Limb (tissue), 2 donors: ENCODE data around the gene EIF4G3.

Experiments used
- DNase-seq, 2 donors: peaks; one replicate each; pipeline ENCODE4 v3.0.0-alpha.2; 2016; ENCODE audit errors: extremely low spot score in 2 of 2

EIF4G3 gene

GRCh38 chr1:20998826-20999225 is 177.9 kb downstream of the EIF4G3 start:
- DNase-seq, result no peak

DNA sequence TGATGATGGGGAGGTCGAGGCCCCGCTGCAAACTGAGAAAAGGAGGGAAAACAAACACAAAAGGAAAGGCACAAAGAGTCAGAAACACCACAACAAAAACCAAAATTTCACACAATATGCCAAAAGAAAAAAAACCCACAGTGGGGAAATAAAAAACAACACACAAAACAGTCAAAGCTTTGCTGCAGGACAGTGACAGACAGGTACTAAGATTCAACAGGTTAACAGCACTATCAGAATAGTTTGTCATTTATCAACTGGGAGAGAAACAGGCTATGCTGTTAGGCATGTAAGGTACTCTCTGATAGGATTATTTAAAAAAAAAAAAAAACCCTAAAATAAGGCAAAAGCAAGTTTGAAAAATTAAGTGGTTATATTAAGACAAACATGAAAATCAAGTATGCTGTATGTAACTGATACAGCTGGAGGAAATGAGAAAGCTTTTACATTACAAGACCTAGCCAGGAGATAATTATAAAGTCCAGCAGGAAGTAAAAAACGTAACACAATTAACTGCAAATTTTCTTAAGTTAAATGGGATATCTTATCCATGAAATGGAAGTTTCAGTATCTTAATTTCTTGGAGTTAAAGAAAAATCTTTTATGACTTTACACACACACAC is 179.0 kb downstream of the EIF4G3 start:
- no peak for DNase-seq

DNA sequence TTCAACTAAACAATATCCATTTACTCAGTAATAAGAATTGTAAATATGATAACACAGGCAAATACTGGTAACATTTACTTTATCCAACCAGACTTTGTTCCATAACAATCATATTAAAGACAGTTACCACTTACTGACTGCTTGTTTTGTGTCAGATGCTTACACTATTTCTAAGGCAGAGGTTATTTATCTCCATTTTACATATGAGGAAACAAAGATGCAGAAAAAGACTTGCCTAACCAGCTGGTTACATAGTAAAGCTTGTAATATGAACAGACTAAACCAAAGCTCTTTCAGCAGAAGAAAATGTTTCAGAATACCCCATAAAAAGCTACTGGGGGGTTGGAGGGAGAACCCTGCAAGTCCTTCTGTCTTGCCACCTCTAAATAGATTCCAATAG is 180.1 kb downstream of the EIF4G3 start:
- no peak for DNase-seq

DNA sequence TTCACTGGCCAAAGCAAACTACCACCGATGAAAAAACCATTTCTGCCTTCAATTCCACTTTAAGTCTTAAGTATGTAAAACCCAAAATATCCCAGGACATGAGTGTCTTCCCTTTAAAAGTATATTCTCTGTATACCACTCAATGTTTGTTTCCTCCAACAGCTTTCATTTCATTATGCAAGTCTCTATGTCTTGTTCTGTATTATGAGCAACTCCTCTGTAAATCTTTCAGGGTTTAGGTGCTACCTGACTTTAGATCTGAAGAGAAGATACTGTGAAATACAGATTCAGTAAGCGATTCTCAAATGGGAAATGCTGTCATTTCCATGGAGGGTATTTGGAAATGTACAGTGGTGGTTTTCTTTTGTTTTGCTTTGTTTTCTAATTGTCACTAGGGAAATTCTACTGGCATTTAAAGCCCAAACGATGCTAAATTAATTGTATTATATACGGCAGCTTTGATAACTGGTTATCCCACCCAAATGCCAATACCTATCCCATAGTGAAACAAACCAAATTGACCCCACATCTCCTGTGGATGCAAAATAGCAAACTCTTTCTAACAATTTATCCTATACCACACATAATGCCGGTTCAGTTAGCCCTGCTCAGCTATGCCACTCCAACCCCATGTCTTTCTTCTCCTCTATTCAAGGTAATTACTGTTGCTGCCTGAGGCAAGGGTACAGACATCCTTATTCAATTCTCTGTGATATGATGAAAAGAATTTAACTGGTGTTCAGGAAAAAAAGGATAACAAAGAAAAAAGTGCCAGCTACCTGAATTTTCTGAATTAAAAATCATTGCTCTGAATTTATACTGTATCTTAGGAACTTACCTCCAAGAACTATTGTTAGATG is 182.8 kb downstream of the EIF4G3 start:
- DNase-seq, result no peak

DNA sequence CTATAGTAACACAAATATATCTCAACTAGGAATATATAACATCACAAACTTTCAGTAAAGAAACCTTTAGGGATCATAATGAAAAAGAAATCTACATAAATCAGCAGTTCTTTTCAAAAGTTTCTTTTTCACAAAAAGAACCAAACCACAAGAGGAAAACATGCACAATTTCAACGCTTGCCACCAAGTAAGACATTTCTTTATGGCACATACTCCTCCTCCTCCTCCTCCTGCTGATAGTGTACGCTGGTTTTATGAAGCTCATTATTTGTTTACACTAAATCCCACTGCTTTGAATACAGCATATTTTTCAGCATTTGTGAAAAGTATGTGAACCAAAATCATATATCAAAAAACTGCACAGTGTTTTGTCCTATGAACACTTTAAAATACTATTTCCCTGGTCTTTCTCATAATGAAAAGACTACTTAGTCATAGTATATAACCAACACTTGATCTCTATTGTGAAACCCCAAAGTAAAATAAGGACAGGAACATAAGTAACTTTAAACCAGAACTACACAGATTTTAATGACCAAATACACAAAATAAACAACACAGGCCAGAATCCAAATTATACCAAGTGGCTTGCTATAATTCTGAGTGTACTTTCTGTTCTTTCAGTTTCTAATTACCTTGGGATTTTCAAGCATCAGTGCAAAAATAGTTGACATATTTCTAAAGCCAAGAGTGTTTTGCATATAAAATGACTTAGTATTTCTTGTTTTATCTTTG is 184.2 kb downstream of the EIF4G3 start:
- DNase-seq, result no peak

GRCh38 chr1:20988943-20989342 is 187.8 kb downstream of the EIF4G3 start:
- no peak for DNase-seq

GRCh38 chr1:20987831-20988825 is 188.6 kb downstream of the EIF4G3 start:
- DNase-seq, result no peak

- DNase-seq, result no peak
Observed at GRCh38 chr1:20983297-20983889, 193.3 kb downstream of the EIF4G3 start.

- no peak for DNase-seq
Observed at GRCh38 chr1:20982316-20982715, 194.4 kb downstream of the EIF4G3 start.

GRCh38 chr1:20981915-20982314 is 194.8 kb downstream of the EIF4G3 start:
- no peak for DNase-seq

DNA sequence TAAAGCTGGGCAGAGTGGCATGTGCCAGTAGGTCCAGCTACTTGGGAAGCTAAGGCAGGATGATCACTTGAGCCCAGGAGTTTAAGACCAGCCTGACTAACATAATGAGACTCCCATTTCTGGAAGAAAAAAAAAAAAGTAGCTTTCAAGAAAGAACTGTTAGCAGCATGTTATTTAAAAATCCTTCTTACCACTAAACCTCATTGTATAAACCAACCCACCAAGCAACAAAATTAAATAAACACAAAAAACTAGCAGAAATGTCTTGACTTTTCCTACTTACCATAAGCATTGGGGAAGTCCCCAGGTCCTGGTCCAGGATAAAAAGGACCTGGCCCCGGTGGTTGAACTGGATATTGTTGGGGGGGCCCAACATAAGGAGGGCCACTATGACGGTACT is 196.6 kb downstream of the EIF4G3 start:
- no peak for DNase-seq

- DNase-seq, result no peak
Observed at GRCh38 chr1:20978413-20978812, 198.3 kb downstream of the EIF4G3 start.

DNA sequence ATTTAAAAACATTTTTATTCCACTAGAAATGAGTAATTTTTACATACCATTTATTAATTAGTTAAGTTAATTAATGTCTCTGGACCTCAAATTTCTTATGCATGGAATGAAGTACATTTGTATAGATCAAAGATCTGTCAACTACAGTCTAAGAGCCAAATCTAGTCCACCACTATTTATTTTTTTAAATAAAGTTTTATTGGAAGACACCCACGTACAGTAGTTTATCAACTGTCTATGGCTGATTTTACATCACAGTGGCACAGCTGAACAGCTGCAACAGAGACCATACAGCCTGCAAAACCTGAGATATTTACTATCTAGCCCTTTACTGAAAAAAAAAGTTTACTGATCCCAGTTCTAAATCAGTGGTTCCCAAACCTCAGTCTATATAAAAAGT is 201.0 kb downstream of the EIF4G3 start:
- DNase-seq, result no peak

DNA sequence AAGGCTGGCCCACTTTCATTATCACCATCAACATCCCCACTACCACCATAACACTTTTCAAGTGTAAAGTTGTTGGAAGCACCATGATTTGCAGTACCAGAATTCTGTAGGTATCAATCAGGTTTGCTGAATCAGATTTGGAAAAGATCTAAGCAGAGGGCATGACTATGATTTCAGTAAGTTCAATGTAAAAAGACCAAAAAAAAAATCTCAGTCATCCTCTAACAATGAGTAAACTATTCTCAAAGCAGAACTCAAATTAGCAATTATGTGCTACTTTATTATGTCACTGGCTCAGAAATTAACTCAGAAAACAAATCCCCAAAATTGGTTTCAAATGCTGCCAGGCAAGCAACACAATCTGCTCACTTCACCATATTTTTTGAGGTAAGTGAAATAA is 201.7 kb downstream of the EIF4G3 start:
- DNase-seq, result no peak

- no peak for DNase-seq
Observed at GRCh38 chr1:20974069-20974468, 202.6 kb downstream of the EIF4G3 start.

- no peak for DNase-seq
Observed at GRCh38 chr1:20972855-20973254, 203.8 kb downstream of the EIF4G3 start.

GRCh38 chr1:20964540-20965484 is 211.9 kb downstream of the EIF4G3 start:
- DNase-seq, result no peak

- DNase-seq, result no peak
Observed at GRCh38 chr1:20962576-20963258, 214.0 kb downstream of the EIF4G3 start.

DNA sequence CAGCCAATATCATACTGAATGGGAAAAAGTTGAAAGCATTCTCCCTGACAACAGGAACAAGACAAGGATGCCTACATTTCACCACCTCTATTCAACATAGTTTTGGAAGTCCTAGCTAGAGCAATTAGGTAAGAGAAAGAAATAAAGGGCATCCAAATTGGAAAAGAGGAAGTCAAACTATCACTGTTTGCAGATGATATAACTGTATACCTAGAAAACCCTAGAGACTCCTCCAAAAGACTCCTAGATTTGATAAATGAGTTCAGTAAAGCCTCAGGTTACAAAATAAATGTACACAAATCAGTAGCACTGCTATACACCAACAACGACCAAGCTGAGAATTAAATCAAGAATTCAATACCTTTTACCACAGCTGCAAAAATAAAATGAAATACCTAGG is 218.3 kb downstream of the EIF4G3 start:
- no peak for DNase-seq
